GM06990 (cell line): ENCODE results near the gene MAN1A1.

Source experiments
- DNase-seq: peaks from one replicate; pipeline ENCODE4 v3.0.0-alpha.2; 2011; ENCODE audit not compliant: insufficient read length; ENCODE audit errors: extremely low read depth
- H3K27me3 ChIP-seq: replicated peaks from 2 replicates; pipeline ENCODE4 v1.6.0; 2011; ENCODE audit warnings: low read length; ENCODE audit not compliant: control insufficient read depth, insufficient read depth
- H3K36me3 ChIP-seq: 2 replicates; pipeline ENCODE4 v1.5.1; 2011; ENCODE audit warnings: low read length; ENCODE audit not compliant: control insufficient read depth, insufficient read depth
- H3K4me3 ChIP-seq: replicated peaks from 2 replicates; pipeline ENCODE4 v1.5.1; 2011; ENCODE audit warnings: low read depth, mild to moderate bottlenecking, control low read depth, low read length
- CTCF ChIP-seq: IDR thresholded peaks from 2 replicates; pipeline ENCODE4 v1.5.1; 2011; ENCODE audit warnings: low read length, control low read depth, mild to moderate bottlenecking, inconsistent platforms; ENCODE audit not compliant: insufficient read depth, poor library complexity, severe bottlenecking

The MAN1A1 gene

GRCh38 chr6:119224095-119224701, 125.4 kb downstream of the MAN1A1 start:
- no peak for TF ChIP-seq CTCF
- Histone ChIP-seq H3K4me3 (no peak overlapping the region), H3K27me3 (no peaks in the 10 kb centered on the region), H3K36me3 (no peaks in the 10 kb centered on the region)
- DNase-seq, result no peak

GRCh38 chr6:119220452-119220851, 129.1 kb downstream of the MAN1A1 start:
- Histone ChIP-seq H3K27me3 (no peaks in the 10 kb centered on the region), H3K36me3 (no peaks in the 10 kb centered on the region), H3K4me3 (no peak overlapping the region)
- TF ChIP-seq CTCF, result no peak
- DNase-seq, result no peak

GRCh38 chr6:119218548-119218947, 131.0 kb downstream of the MAN1A1 start:
- no peak for DNase-seq
- Histone ChIP-seq H3K4me3 (no peak overlapping the region), H3K36me3 (no peaks in the 10 kb centered on the region), H3K27me3 (no peaks in the 10 kb centered on the region)
- no peak for TF ChIP-seq CTCF

GRCh38 chr6:119215885-119216590, 133.5 kb downstream of the MAN1A1 start:
- DNase-seq, result no peak
- Histone ChIP-seq H3K4me3 (no peak overlapping the region), H3K27me3 (no peaks in the 10 kb centered on the region), H3K36me3 (no peaks in the 10 kb centered on the region)
- TF ChIP-seq CTCF, result no peak

- DNase-seq, result no peak
- no peaks in the 10 kb centered on the region for H3K27me3 ChIP-seq
- no peak overlapping the region for H3K4me3 ChIP-seq
- no peaks in the 10 kb centered on the region for H3K36me3 ChIP-seq
- no peak for TF ChIP-seq CTCF
These were observed 134.3 kb downstream of the MAN1A1 start for GRCh38 chr6:119215309-119215708.

GRCh38 chr6:119210596-119210995, 139.0 kb downstream of the MAN1A1 start:
- Histone ChIP-seq H3K36me3 (no peaks in the 10 kb centered on the region), H3K27me3 (no peaks in the 10 kb centered on the region)
- DNase-seq, result no peak

More at GRCh38 chr6:119210596-119210995, 139.0 kb downstream of the MAN1A1 start:
- H3K4me3 ChIP-seq, result no peak overlapping the region
- no peak for TF ChIP-seq CTCF
